Motor neuron (in vitro differentiated cells): ENCODE results near the gene CARS1. TPM values are rescaled to one million over a fixed set of nuclear protein-coding genes. Genes with fewer than 3 reads are reported as not detected.

Experiments
- ATAC-seq, 8 experiments: fragments of 200-7000 bp; cut with Tn5 transposase; replicated peaks in 6 of 8; 2 replicates each; pipeline ENCODE4 v1.8.0; 2021; ENCODE audit warnings: mild to moderate bottlenecking in 8 of 8, moderate library complexity in 8 of 8
- H3K27ac ChIP-seq, 2 donors: fragments of 250-450 bp; sonication (Bioruptor Pico); 2 replicates each; pipeline ENCODE4 v1.9.0; 2021; ENCODE audit warnings: antibody characterized with exemption in 2 of 2, mild to moderate bottlenecking in 2 of 2, moderate library complexity in 1 of 2
- H3K4me1 ChIP-seq, 2 donors: fragments of 250-450 bp; sonication (Bioruptor Pico); replicated peaks in 1 of 2; 2 replicates each; pipeline ENCODE4 v1.6.1; 2021; ENCODE audit warnings: antibody characterized with exemption in 2 of 2, mild to moderate bottlenecking in 2 of 2, moderate library complexity in 1 of 2
- H3K4me3 ChIP-seq, 5 donors: fragments of 250-450 bp; sonication (Bioruptor Pico); 2 replicates each; pipeline ENCODE4 v1.9.0; 2021; ENCODE audit warnings: antibody characterized with exemption in 5 of 5, mild to moderate bottlenecking in 5 of 5, moderate library complexity in 4 of 5
- WGBS, 10 experiments: fragments of 450-650 bp; shearing (Covaris generic); methylation state at CpG; one replicate each; pipeline ENCODE4 v1.0.0; 2022; 5-methylcytosine and 5-hydroxymethylcytosine counted together
- in situ Hi-C, 9 experiments: fragments of 400-800 bp; cut with MboI; loops; one replicate each; pipeline ENCODE4 v1.15.0; 2021; ENCODE audit warnings: low sequenced_read_pairs in 9 of 9, low pct_unique_long_range_greater_than_20kb in 2 of 9; ENCODE audit not compliant: unreplicated experiment in 9 of 9
- total RNA-seq, 8 experiments: library from RNA; unstranded; fragments of 300-600 nt; gene quantifications; 2 replicates each; pipeline versions ENCODE4 v1.2.3 to v1.2.4, GENCODE V29; 2022

Gene CARS1
- total RNA-seq, 8 experiments from 2014 or later, result 37.9 to 119 (median 65.5) TPM

DNA sequence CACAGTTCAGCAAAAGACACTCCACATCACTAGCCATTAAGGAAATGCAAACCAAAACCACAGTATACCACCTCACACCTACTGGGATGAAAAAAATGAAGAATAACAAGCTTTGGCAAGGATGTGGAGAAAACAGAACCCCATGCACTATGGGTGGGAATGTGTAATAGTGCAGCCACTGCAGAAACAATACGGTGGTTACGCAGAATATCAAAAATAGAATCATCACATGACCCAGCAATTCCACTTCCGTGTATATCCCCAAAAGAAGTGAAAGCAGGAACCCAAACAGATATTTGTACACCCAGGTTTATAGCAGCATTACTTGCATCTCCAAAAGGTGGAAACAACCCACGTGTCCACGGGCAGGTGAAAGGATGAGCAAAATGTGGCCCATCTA is 20.8 kb downstream of the CARS1 start:
- Histone ChIP-seq H3K4me3 (no peak overlapping the region), H3K27ac (no peak overlapping the region), H3K4me1 (no peaks in the 10 kb centered on the region)
- in situ Hi-C loops, result no loop called here
- no peak for ATAC-seq
- WGBS, 10 experiments, result 78 to 100% (median 94%) methylated on average over 1 to 5 of the region's 5 CpGs

DNA sequence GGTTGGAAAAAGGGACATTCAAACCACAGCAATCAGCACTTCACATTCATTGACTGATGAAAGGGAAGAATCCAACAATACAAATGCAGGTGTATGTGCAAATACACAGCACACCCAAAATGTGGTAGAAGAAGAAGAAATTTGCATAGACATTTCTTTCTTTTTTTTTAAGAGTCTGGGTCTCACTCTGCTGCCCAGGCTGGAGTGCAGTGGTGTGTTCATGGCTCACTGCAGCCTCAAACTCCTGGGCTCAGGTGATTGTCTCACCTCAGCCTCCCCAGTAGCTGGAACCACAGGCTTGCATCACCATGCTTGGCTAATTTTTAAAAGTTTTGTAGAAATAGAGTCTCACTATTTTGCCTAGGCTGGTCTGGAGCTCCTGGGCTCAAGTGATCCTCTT is 21.9 kb downstream of the CARS1 start:
- in situ Hi-C loops, result no loop called here
- no peak overlapping the region for H3K4me3 ChIP-seq
- no peak overlapping the region for H3K27ac ChIP-seq
- no peak for ATAC-seq
- no peaks in the 10 kb centered on the region for H3K4me1 ChIP-seq

DNA sequence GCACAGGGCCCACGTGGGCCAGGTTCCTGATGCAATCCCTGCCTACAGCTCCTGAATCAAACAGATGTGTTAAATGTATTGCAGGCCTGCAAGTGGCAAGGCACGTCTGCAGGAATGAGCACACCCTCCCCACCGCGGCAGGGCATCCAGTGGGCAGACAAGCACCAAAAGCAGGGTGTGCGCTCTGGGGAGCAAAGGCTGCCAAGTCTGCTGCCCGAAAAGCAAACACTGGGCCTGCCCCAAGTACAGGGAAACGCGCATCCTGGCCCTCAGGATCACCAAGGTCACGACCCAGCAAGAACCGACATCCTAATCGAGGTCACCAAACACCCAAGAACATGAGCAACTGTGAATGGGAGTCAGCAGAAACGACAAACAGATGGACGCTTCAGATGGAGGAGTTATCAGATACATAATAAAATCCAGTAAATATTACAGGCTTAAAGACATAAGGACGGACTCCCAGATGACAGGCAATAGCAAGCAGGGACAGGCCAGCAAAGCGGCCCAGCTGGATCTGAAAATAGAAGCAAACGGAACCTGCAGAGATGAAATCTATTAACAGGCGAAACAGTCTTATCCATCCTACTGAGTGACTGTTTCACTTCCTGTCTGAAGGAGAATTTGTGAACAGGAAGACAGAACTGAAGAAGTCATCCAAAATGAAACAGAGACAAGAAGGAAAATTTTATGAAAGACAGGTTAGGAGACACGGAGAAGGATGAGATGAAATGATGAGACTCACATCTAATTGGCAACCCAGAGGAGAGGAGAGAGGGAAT is 26.7 kb downstream of the CARS1 start:
- in situ Hi-C loops, result no loop called here
- WGBS, 10 experiments, result 70 to 100% (median 91%) methylated on average over 2 to 14 of the region's 18 CpGs
- ATAC-seq, result no peak
- no peak overlapping the region for H3K27ac ChIP-seq
- no peaks in the 10 kb centered on the region for H3K4me1 ChIP-seq
- no peak overlapping the region for H3K4me3 ChIP-seq

DNA sequence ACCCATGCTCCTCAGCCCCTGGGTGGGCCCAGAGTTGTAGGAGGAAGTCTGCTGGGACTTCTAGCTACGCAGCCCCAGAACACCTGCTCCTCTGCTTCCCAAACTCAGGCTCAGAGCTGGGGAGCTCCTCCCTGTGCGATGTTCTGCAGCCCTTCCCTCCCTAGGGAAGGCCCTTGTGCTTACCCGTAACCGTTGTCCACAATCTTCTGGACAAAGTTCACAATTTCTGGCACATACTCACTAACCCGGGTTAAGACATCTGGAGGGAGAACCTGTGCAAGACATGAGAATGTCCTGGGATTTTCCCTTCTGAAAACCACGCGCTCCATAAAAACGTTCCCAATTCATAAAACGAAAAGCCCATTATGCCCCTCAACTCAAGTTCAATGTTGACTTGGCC is 28.4 kb downstream of the CARS1 start:
- Histone ChIP-seq H3K4me3 (no peak overlapping the region), H3K27ac (no peak overlapping the region), H3K4me1 (no peaks in the 10 kb centered on the region)
- no peak for ATAC-seq
- 81 to 100% (median 98%) methylated on average over 1 to 8 of the region's 9 CpGs; no CpG with 5 or more reads in 1 of the 10 experiments for WGBS, 10 experiments
- in situ Hi-C loops, result no loop called here

DNA sequence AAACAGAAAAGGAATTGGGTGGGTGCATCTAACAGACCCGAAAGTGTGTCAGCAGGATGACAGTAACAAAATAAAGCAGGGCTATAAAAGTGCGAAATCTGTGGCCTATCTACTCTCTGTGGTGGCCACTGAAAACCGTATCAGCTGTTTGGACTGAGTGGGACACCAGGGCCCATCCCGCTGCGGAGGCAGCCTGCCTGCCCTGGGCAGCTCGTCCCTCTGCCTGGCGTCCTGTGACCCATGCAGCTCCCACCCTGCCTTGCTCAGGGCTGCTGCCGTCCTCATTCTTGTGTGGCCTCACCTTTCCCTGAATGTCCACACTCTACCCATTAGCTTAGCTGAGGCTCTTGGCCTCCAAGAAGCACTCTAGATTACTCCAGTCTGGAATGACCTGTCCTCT is 30.4 kb downstream of the CARS1 start:
- in situ Hi-C loops, result no loop called here
- H3K4me3 ChIP-seq, result no peak overlapping the region
- 65 to 100% (median 95%) methylated on average over 1 to 8 of the region's 8 CpGs; no CpG with 5 or more reads in 2 of the 10 experiments for WGBS, 10 experiments
- no peaks in the 10 kb centered on the region for H3K4me1 ChIP-seq
- no peak overlapping the region for H3K27ac ChIP-seq
- ATAC-seq, result no peak

DNA sequence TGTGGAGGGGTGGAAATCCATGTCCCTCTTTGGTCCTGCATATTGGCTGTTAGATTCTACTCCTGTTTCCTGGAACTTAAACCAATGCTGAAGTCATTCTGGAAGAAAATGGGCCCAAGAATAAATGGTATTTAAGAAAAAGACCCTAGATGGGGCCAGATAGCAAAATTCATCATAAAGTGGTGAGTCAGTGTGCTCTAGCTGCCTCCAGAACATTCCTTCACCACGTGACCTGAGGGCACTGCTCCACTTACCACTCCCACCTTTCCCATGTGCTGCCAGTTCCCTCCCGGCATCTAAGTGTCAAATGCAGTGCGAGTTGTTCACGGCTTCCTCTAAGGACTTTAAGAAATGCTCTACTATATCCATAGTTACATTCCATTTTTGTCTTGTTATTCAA is 34.2 kb downstream of the CARS1 start:
- no peak overlapping the region for H3K27ac ChIP-seq
- no peak overlapping the region for H3K4me3 ChIP-seq
- peak in 3 of 8 experiments; percentile 54 to 90 (median 84) for ATAC-seq
- 5 to 96% (median 93%) methylated on average over 3 to 4 of the region's 4 CpGs; no CpG with 5 or more reads in 5 of the 10 experiments for WGBS, 10 experiments
- H3K4me1 ChIP-seq, result no peaks in the 10 kb centered on the region
- in situ Hi-C loops, result no loop called here

DNA sequence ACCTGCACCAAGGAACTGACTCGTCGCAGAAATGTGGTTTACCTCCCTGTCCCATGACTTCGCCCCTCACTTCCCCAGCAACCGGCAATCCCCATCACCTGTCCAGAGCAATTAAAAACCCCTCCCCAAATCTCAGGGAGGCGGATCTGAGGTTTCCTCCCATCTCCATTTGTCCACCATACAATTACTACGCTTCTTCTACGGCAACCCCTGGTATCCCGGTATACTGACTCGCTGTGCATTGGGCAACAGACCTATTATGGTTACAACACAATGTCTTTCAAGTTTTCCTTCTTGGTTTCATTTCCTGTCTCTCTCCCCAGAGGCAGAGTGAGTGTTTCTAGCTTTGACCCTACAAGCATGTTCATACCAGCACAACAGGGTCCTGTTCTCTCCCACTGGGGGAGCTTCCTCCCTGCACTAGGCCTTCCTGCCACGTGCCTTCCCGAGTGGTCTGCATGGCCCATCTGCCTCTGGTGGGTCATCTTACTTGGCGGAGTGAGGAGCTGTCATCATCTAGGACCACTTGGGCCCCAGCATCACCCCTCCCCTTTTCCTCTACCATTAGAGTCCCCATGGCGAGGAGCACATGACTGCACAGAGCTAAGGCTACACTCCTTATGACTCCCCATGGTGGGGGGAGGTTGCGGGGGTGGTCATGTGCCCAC is 34.8 kb downstream of the CARS1 start:
- peak in 4 of 8 experiments; percentile 11 to 39 (median 26) for ATAC-seq

DNA sequence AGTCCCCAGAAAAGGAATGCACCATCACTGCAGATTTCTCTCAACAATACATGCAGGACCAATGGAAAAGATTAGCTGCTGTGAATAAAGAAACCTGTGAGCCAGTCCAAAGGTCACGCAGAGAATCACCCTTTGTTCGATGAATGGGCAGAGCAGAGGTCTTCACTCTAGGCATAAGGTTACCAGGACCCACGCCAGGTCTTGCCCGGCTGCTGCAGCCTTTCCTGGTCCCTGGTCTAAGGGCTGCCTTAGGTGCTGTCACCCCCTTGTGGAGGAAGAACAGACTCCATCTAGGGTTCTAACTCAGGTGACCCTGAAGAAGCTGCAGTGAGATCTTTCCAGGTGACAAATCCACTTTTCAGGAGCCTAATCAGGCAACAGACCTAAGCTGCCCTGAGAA is 36.1 kb downstream of the CARS1 start:
- no peaks in the 10 kb centered on the region for H3K4me1 ChIP-seq
- in situ Hi-C loops, result no loop called here
- no peak overlapping the region for H3K4me3 ChIP-seq
- no peak overlapping the region for H3K27ac ChIP-seq
- peak in 6 of 8 experiments; percentile 40 to 71 (median 56) for ATAC-seq
- 48 to 100% (median 81%) methylated on average over 1 to 4 of the region's 4 CpGs; no CpG with 5 or more reads in 5 of the 10 experiments for WGBS, 10 experiments

More for the DNA sequence above, 34.8 kb downstream of the CARS1 start:
- 70 to 100% (median 93%) methylated on average over 1 to 8 of the region's 14 CpGs; no CpG with 5 or more reads in 2 of the 10 experiments for WGBS, 10 experiments
- no peak overlapping the region for H3K4me3 ChIP-seq
- H3K4me1 ChIP-seq, result no peaks in the 10 kb centered on the region
- in situ Hi-C loops, result no loop called here
- no peak overlapping the region for H3K27ac ChIP-seq

DNA sequence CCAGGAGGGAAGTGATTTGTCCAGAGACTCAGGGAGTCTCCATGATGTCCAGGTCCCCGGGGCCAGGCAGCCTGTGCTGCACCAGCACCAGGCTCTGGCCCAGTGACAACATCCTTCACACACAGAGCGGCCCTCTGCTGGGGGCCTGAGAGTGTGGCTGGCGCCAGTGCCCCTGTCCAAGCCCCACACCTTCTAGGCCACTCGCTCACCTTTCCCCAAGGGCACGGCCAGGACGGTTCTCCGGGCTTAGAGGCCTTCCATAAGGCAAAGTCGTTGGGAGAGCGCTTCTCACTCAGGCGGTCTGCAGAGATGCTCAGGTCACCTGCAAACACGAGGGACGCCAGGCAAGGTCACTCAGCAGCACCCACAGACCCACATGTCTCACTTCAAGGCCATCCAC is 37.2 kb downstream of the CARS1 start:
- in situ Hi-C loops, result no loop called here
- no peak overlapping the region for H3K4me3 ChIP-seq
- no peak overlapping the region for H3K27ac ChIP-seq
- WGBS, 10 experiments, result 91 to 100% (median 98%) methylated on average over 1 to 11 of the region's 12 CpGs; no CpG with 5 or more reads in 4 of the 10 experiments
- H3K4me1 ChIP-seq, result no peaks in the 10 kb centered on the region
- no peak for ATAC-seq

DNA sequence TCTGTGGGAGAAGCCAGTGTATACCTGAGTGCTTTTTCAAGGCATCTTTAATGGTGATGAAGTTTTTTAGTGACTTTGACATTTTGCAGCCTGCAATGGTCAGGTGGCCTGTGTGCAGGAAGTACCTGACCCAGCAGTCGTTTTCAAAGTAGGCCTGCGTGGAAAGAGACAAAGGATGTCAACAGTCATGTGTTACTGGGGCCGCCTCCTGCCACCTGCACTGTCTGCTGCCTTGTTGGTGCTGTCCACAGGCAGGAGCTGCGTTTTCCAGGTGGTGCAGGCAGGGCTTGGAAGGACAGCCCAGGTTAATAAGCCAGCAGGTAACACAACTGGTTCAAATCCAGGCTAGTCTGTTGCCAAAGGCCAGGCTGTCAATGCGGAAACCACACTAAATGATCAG is 38.6 kb downstream of the CARS1 start:
- ATAC-seq, result no peak
- 56 to 100% (median 100%) methylated on average over 1 to 4 of the region's 5 CpGs; no CpG with 5 or more reads in 3 of the 10 experiments for WGBS, 10 experiments

DNA sequence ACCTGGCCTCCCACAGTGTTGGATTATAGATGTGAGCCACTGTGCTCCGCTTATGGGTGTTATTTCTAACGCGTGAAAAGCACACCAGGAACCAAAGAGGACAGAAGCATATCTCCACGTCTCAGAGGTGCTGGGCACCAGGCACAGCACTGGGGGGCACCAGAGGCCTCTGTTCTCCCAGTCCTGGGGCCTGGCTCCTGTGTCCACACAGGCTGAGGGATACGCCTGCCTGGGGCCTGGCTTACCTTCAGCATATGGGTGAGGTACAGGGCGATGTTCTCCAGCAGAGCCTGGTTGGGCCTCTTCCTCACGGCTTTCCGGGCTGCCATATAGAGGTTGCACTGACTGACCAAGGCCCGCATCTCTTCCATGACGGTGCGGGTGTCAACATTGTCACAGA is 40.4 kb downstream of the CARS1 start:
- no peak overlapping the region for H3K27ac ChIP-seq
- peak in 1 of 8 experiments; percentile 38 for ATAC-seq

More for the DNA sequence above, 38.6 kb downstream of the CARS1 start:
- H3K4me3 ChIP-seq, result no peak overlapping the region
- no peak overlapping the region for H3K27ac ChIP-seq
- in situ Hi-C loops, result no loop called here
- no peaks in the 10 kb centered on the region for H3K4me1 ChIP-seq

DNA sequence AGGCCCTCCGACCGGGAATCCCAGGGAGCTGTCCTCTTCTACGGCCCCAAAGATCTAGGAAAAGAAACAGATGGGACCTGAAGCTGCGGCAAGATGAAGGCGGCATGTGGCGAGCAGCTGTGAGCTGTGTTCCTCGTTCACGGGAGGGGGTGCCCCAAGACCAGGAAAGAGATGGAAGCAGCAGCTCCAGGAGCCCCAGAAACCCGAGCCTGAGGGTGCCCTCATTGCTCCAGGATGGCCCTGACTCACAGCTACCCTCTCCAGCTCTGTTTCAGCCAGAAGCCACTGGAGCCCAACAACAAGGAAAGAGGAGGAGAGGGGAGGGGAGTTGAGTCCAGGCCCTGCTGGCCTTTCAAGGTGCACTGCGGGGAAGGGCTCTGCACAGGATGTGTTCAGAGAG is 41.4 kb downstream of the CARS1 start:
- WGBS, 10 experiments, result 60 to 100% (median 80%) methylated on average over 1 to 7 of the region's 10 CpGs; no CpG with 5 or more reads in 6 of the 10 experiments
- Histone ChIP-seq H3K4me3 (no peak overlapping the region), H3K27ac (no peak overlapping the region), H3K4me1 (no peaks in the 10 kb centered on the region)
- in situ Hi-C loops, result no loop called here
- ATAC-seq, result no peak

More for the DNA sequence above, 40.4 kb downstream of the CARS1 start:
- in situ Hi-C loops, result no loop called here
- H3K4me3 ChIP-seq, result no peak overlapping the region
- WGBS, 10 experiments, result 96 to 100% (median 97%) methylated on average over 3 to 6 of the region's 11 CpGs; no CpG with 5 or more reads in 7 of the 10 experiments
- no peaks in the 10 kb centered on the region for H3K4me1 ChIP-seq

DNA sequence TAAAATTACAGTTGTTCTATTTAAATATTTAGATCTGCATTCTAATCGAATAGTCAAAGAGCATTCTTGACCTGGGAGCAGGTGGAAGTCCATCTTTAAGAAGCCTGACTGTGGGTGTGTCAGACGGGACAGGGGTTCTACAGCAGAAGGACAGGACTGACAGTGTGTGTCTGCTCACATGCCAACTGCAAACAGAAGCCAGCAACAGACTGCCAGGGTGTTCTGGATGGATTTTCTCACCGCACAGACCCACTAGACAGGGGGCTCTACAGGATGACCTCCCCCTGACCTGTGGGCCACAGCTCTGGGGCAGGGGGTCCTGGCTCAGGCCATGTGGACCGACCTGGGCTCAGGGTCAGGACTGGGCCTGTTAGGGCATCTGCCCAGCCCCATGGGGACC is 42.3 kb downstream of the CARS1 start:
- no peak for ATAC-seq
- H3K27ac ChIP-seq, result no peak overlapping the region
- no peaks in the 10 kb centered on the region for H3K4me1 ChIP-seq
- H3K4me3 ChIP-seq, result no peak overlapping the region
- WGBS, 10 experiments, result 60 to 100% (median 85%) methylated on average over 1 to 4 of the region's 4 CpGs; no CpG with 5 or more reads in 3 of the 10 experiments
- in situ Hi-C loops, result no loop called here
